GM19328 (cell line): ENCODE data around the gene VTI1B.
"Not testable (repeated sequence)": the region's sequence is repeated elsewhere in the genome, so short reads cannot be mapped to it uniquely, and the experiment has no call there.

Experiments used
- ATAC-seq: cut with Tn5 transposase; IDR thresholded peaks from one replicate; pipeline ENCODE4 v1.9.1; 2021; ENCODE audit warnings: mild to moderate bottlenecking, moderate library complexity; ENCODE audit not compliant: unreplicated experiment

The VTI1B gene

GRCh38 chr14:67633451-67634147 lies 40.8 kb downstream of the VTI1B start:
- no peak for ATAC-seq

DNA sequence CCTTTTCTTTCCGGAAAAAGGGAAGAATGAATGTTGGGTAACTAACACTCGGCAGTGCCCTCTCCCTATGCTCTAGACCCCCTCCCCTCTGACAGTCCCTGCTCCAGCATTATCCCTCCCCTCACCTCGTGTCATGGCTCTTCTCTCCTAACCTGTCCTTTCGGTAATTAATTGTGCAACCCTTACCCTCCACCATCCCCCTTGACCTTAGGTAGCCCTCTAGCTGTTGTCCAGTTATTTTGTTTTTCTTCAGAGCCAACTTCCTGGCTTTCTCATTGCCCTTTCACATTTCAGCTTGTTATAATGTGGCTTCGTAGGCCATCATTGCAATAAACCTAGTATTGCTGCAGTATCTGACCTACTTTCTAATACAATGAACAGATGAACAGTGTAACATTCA lies 43.5 kb downstream of the VTI1B start:
- ATAC-seq, result no peak

GRCh38 chr14:67630186-67630585 lies 44.2 kb downstream of the VTI1B start:
- no peak for ATAC-seq

DNA sequence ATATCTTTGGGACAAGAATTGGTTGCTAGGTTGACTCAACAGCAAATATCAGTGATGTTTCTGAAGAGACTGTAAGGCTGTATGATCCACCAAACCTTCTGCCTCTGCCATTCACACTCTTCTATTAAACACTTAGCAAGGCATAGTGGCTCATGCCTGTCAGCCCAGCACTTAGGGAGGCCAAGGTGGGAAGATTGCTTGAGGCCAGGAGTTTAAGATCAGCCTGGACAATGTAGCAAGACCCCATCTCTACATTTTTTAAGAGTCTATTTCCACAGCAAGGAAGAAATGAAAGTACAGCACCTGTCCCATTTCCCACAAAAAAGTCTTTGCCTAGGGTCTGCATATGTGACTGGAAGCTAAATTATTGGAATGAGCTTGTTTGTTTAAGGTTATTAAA lies 46.9 kb downstream of the VTI1B start:
- ATAC-seq, result no peak

DNA sequence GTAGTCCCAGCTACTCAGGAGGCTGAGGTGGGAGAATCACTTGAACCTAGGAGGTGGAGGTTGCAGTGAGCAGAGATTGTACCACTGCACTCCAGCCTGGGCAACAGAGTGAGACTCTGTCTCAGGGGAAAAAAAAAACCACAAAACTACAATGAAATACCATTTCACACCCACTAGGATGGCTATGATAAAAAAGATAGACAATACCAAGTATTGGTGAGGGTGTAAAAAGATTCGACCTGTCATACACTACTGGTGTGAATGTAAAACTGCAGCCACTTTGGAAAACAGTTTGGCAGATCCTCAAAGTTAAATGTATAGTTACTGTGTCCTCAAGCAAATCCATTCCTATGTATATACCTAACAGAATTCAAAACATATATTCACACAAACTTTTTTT lies 48.3 kb downstream of the VTI1B start:
- ATAC-seq, result not testable (repeated sequence)

GRCh38 chr14:67623114-67623513 lies 51.3 kb downstream of the VTI1B start:
- ATAC-seq, result no peak

DNA sequence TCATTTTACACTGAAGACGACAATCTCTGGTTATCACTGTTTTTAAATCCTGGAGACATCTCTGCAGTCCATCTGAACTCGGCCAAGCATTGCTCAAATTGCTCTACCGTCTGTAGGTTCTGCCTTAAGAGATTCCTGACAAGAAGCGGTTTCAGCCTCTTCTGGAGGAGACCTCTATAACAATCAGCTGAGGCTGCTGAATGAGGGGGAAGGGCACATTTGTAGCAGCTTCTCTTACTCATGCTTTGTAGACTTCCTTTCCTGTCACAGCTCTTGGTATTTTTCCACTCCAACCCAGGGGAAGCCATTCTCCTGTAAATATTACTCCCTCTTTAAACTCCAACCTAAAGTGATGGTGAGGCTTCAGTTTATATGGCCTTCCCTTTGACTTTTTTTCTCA lies 51.8 kb downstream of the VTI1B start:
- ATAC-seq, result no peak

- no peak for ATAC-seq
Measured at GRCh38 chr14:67620217-67620785, 54.1 kb downstream of the VTI1B start.

DNA sequence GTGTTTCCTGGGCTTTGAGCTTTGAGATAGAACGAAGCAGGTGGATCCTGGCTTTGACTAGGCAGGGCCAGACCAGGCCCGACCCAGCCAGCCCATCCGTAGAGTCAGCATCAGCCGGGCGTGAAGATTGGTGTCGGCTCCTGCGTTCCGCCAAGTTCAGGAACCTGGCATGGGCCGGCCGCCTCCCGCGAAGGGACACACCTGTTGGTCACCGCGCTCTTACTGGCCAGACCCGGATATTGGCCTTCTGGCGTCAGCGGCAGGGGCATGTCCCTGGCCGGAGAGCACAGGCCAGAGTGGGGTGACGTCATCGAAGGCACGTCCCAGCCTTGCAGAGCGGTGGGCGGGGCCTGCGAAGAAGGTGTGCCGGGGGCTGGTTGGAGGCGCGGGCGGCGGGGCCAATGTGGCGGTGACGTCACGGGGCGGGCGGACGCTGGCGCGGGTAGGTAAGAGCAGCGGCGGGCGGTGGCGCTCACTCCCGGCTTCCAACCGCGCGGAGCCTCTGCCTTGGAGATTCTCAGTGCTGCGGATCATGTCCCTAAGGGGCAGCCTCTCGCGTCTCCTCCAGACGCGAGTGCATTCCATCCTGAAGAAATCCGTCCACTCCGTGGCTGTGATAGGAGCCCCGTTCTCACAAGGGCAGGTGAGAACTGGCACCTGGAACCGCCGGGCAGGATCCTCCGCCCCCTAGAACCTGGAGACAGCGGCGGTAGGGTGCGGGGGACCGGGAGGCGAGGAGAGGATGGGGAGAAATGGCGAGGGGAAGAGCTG lies 54.8 kb downstream of the VTI1B start, which contains the start of gene ARG2:
Gene ARG2, plus strand, starts transcription at position 475 of the 771 bp plus-strand sequence. Its CDS starts 58 bp downstream, at position 533.
- peak; percentile 87 for ATAC-seq

DNA sequence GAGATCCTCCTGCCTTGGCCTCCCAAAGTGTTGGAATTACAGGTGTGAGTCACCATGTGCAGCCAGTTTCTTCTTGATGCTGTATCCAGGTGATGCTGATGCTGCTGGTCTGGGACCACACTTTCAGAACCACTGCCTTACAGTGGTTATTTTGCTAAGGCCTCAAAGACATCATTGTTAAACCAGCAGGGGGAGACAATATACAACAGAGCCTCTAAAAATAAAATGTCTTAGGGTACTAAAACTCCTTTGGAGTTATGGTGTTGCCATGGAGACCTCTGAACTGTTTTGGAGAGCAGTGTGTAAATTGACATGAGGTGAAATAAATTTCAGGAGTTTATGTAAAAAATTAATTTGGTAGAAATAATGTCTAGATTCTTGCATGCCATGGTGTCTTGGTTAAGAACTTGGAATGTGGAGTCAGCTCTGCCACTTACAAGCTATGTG lies 55.8 kb downstream of the VTI1B start:
- ATAC-seq, result no peak

DNA sequence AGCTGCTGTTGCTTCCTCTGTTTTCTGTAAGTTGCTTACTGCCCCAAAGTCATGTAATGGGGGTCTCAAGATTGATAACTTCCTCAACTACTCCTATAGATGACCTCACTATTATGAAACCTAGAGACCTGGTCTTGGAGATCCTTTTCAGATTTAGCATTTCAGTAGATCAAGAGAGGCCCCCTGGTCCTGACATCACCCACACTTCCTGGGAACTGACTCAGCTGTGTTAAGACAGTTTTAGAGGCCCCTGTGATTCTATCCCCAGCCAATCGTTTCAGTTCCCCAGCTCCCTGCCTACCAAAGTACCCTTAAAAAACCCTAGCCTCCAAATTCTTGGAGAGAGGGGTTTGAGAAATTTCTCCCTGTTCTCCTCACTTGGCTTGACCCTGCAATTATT lies 63.9 kb downstream of the VTI1B start:
- ATAC-seq, result no peak

DNA sequence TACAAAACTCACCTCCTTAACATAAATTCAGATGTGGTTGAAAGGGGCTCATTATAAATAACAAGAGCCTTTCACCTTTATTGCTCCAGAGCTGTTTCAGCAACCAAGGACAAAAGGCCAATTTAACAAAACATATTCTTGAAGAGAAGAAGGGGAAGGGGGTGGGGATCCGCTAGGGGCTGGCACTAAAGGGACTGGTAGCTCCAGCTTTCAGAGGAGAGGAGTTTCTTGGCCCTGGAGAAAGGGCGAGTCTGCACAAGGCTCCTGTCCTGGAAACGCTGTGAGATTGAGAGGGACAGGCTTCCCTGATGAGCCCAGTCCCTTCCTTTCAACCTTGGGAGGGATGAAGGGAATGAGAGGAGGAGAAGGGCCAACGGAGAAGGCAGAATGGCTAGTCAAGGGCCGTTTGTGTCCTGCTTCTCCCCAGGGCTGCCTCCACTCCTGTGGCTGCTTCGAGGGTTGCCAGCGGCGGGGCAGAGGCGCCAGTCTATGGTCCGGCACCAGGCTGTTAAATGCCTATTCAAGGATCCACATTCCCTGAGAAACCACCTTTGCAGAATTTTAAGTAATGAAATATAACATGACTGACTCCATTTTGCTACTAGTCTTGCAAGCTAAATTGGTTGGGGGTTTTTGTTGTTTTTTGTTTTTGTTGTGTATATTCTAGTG lies 64.7 kb downstream of the VTI1B start:
- no peak for ATAC-seq

GRCh38 chr14:67607646-67608045 lies 66.8 kb downstream of the VTI1B start:
- no peak for ATAC-seq

GRCh38 chr14:67602995-67603545 lies 71.4 kb downstream of the VTI1B start:
- ATAC-seq, result peak; percentile 48

GRCh38 chr14:67602076-67602475 lies 72.4 kb downstream of the VTI1B start:
- no peak for ATAC-seq

DNA sequence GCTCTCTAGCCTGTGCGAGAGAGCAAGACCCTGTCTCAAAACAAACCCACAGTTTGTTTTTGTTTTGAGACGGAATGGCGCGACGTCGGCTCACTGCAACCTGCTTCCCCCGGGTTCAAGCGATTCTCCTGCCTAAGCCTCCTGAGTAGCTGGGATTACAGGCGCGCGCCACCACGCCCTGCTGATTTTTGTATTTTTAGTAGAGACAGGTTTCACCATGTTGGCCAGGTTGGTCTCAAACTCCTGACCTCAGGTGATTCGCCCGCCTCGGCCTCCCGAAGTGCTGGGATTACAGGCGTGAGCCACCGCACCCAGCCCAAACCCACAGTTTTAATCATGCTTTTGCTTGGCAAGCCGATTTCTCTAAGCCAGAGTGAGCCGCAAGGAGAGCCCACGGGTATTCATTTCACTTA lies 73.9 kb downstream of the VTI1B start:
- not testable (repeated sequence) for ATAC-seq

GRCh38 chr14:67599698-67600561 lies 74.5 kb downstream of the VTI1B start, which contains the start of gene PIGH:
Gene PIGH, minus strand, starts transcription at chr14:67600268. Its CDS starts 65 bp downstream, at chr14:67600203.
- ATAC-seq, result peak; percentile 94
